Natural killer cell (primary cell): ENCODE measurements around the gene EYS. TPM values are rescaled to one million over a fixed set of nuclear protein-coding genes. Genes with fewer than 3 reads are reported as not detected.

Experiments
- ATAC-seq, 3 donors: fragments of 150-1000 bp in 2 of 3; fragments of 200-7000 bp in 1 of 3; cut with Tn5 transposase; 1 replicate in 1 of 3; 2 replicates in 2 of 3; pipeline ENCODE4 v1.10.0; 2021; ENCODE audit warnings: mild to moderate bottlenecking in 2 of 3, moderate library complexity in 2 of 3
- DNase-seq, 2 donors: peaks; one replicate each; pipeline versions ENCODE4 v3.0.0 to v3.0.0-alpha.2; 2013 to 2021; ENCODE audit warnings: mixed read lengths in 1 of 2
- H3K27ac ChIP-seq: one replicate; pipeline ENCODE4 v1.5.1; 2013; ENCODE audit warnings: mild to moderate bottlenecking, low read length
- H3K27me3 ChIP-seq: one replicate; pipeline ENCODE4 v1.6.1; 2013; ENCODE audit warnings: low read length; ENCODE audit not compliant: control insufficient read depth, insufficient read depth
- H3K36me3 ChIP-seq: one replicate; pipeline ENCODE4 v1.6.1; 2013; ENCODE audit warnings: low read length; ENCODE audit not compliant: control insufficient read depth, insufficient read depth
- H3K4me1 ChIP-seq: one replicate; pipeline ENCODE4 v1.6.1; 2013; ENCODE audit warnings: low read length; ENCODE audit not compliant: control insufficient read depth, insufficient read depth
- H3K4me3 ChIP-seq: one replicate; pipeline ENCODE4 v1.5.1; 2013; ENCODE audit warnings: low read length
- H3K9me3 ChIP-seq: one replicate; pipeline ENCODE4 v1.6.1; 2013; ENCODE audit warnings: low read length; ENCODE audit not compliant: control insufficient read depth, insufficient read depth
- H3K27ac Mint-ChIP-seq, 2 donors: one replicate each; pipeline ENCODE4 v1.8.0; 2022; ENCODE audit warnings: mild to moderate bottlenecking in 2 of 2, mixed read lengths in 2 of 2, moderate library complexity in 1 of 2
- H3K27me3 Mint-ChIP-seq, 2 donors: one replicate each; pipeline ENCODE4 v1.8.0; 2022; ENCODE audit warnings: low read depth in 2 of 2, mixed read lengths in 2 of 2
- H3K36me3 Mint-ChIP-seq: one replicate; pipeline ENCODE4 v1.8.0; 2022; ENCODE audit warnings: mixed read lengths
- H3K4me1 Mint-ChIP-seq, 2 donors: one replicate each; pipeline ENCODE4 v1.8.0; 2022; ENCODE audit warnings: mixed read lengths in 2 of 2
- H3K4me3 Mint-ChIP-seq: one replicate; pipeline ENCODE4 v1.8.0; 2022; ENCODE audit warnings: mild to moderate bottlenecking, moderate library complexity, mixed read lengths
- H3K9me3 Mint-ChIP-seq, 2 donors: one replicate each; pipeline ENCODE4 v1.8.0; 2022; ENCODE audit warnings: mixed read lengths in 2 of 2
- CTCF ChIP-seq: fragments of 200-600 bp; IDR thresholded peaks from one replicate; pipeline ENCODE4 v1.8.0; 2022; ENCODE audit warnings: antibody characterized with exemption
- WGBS: methylation state at CpG from one replicate; pipeline ENCODE4 v1.1.7; 2013; ENCODE audit warnings: missing lambda C conversion rate; ENCODE audit not compliant: insufficient coverage; 5-methylcytosine and 5-hydroxymethylcytosine counted together
- intact Hi-C: fragments of 100-400 bp; cut with micrococcal nuclease; formaldehyde crosslinking; loops from one replicate; pipeline ENCODE4 v1.14.2; 2022
- total RNA-seq, 4 donors: library from RNA; stranded (reverse); fragments of 120-200 nt in 1 of 4; gene quantifications; one replicate each; pipeline versions ENCODE4 v1.2.3 to v1.2.4, GENCODE V29; 2013 to 2022

Gene EYS
- total RNA-seq, 3 donors from 2014 or later (not counting 1 experiment from before 2014, with no cell fraction given): 0.55 TPM; not detected in 2

GRCh38 chr6:64696053-64696452 lies 1011.0 kb downstream of the EYS start:
- H3K4me3 ChIP-seq: no peak overlapping the region
- no peak overlapping the region for H3K27ac Mint-ChIP-seq
- H3K27me3 ChIP-seq: no peaks in the 10 kb centered on the region
- H3K4me1 ChIP-seq: no peaks in the 10 kb centered on the region
- H3K27me3 Mint-ChIP-seq: no peaks in the 10 kb centered on the region
- peaks cover 20 to 26% of the 10 kb centered on the region in 2 donors for H3K9me3 Mint-ChIP-seq
- intact Hi-C loops: no loop called here
- DNase-seq: no peak
- no peaks in the 10 kb centered on the region for H3K4me1 Mint-ChIP-seq
- peaks cover 13% of the 10 kb centered on the region for H3K9me3 ChIP-seq
- H3K27ac ChIP-seq: no peak overlapping the region
- no peak overlapping the region for H3K4me3 Mint-ChIP-seq
- no CpG with 5 or more reads among the region's 1 CpG for WGBS
- H3K36me3 ChIP-seq: no peaks in the 10 kb centered on the region
- TF ChIP-seq CTCF: no peak
- ATAC-seq: no peak
- peaks cover 31% of the 10 kb centered on the region for H3K36me3 Mint-ChIP-seq

GRCh38 chr6:64694356-64694755 lies 1012.7 kb downstream of the EYS start:
- no peak for ATAC-seq
- WGBS: 82% methylated on average over 3 of the region's 3 CpGs
- no peaks in the 10 kb centered on the region for H3K27me3 ChIP-seq
- no peak overlapping the region for H3K27ac ChIP-seq
- no peaks in the 10 kb centered on the region for H3K4me1 Mint-ChIP-seq
- peaks cover 31% of the 10 kb centered on the region for H3K36me3 Mint-ChIP-seq
- DNase-seq: no peak
- peaks cover 14 to 21% of the 10 kb centered on the region in 2 donors for H3K9me3 Mint-ChIP-seq
- H3K27ac Mint-ChIP-seq: no peak overlapping the region
- no peaks in the 10 kb centered on the region for H3K4me1 ChIP-seq
- H3K27me3 Mint-ChIP-seq: no peaks in the 10 kb centered on the region
- H3K9me3 ChIP-seq: peaks cover 13% of the 10 kb centered on the region
- no peak overlapping the region for H3K4me3 ChIP-seq
- H3K36me3 ChIP-seq: no peaks in the 10 kb centered on the region
- H3K4me3 Mint-ChIP-seq: no peak overlapping the region
- intact Hi-C loops: no loop called here
- TF ChIP-seq CTCF: no peak

- H3K9me3 Mint-ChIP-seq: peaks cover 5 to 9% of the 10 kb centered on the region in 2 donors
- H3K27ac Mint-ChIP-seq: no peak overlapping the region
- Histone ChIP-seq H3K27me3 (no peaks in the 10 kb centered on the region), H3K36me3 (no peaks in the 10 kb centered on the region), H3K4me3 (no peak overlapping the region), H3K9me3 (peaks cover 13% of the 10 kb centered on the region), H3K4me1 (no peaks in the 10 kb centered on the region), H3K27ac (no peak overlapping the region)
- 80% methylated on average over 1 of the region's 3 CpGs for WGBS
- DNase-seq: no peak
- no peak for ATAC-seq
- H3K36me3 Mint-ChIP-seq: peaks cover 4% of the 10 kb centered on the region
- H3K4me3 Mint-ChIP-seq: no peak overlapping the region
- no peaks in the 10 kb centered on the region for H3K27me3 Mint-ChIP-seq
- TF ChIP-seq CTCF: no peak
- intact Hi-C loops: no loop called here
- H3K4me1 Mint-ChIP-seq: no peaks in the 10 kb centered on the region
Observed at GRCh38 chr6:64691064-64691463, 1016.0 kb downstream of the EYS start.

GRCh38 chr6:64685401-64685800 lies 1021.6 kb downstream of the EYS start:
- 68% methylated on average over 2 of the region's 2 CpGs for WGBS
- intact Hi-C loops: no loop called here
- Histone ChIP-seq H3K4me3 (no peak overlapping the region), H3K27me3 (no peaks in the 10 kb centered on the region), H3K9me3 (peaks cover 9% of the 10 kb centered on the region), H3K4me1 (no peaks in the 10 kb centered on the region), H3K36me3 (no peaks in the 10 kb centered on the region), H3K27ac (no peak overlapping the region)
- Mint-ChIP-seq H3K27ac (no peak overlapping the region), H3K36me3 (no peaks in the 10 kb centered on the region), H3K4me1 (no peaks in the 10 kb centered on the region), H3K27me3 (no peaks in the 10 kb centered on the region), H3K4me3 (no peak overlapping the region), H3K9me3 (peaks cover 11 to 19% of the 10 kb centered on the region in 2 donors)
- ATAC-seq: no peak
- no peak for DNase-seq
- no peak for TF ChIP-seq CTCF
